Measurements from ENCODE around the gene CLN6.
"Not testable (repeated sequence)": the region's sequence is repeated elsewhere in the genome, so short reads cannot be mapped to it uniquely, and the experiment has no call there.

CLN6 gene

DNA sequence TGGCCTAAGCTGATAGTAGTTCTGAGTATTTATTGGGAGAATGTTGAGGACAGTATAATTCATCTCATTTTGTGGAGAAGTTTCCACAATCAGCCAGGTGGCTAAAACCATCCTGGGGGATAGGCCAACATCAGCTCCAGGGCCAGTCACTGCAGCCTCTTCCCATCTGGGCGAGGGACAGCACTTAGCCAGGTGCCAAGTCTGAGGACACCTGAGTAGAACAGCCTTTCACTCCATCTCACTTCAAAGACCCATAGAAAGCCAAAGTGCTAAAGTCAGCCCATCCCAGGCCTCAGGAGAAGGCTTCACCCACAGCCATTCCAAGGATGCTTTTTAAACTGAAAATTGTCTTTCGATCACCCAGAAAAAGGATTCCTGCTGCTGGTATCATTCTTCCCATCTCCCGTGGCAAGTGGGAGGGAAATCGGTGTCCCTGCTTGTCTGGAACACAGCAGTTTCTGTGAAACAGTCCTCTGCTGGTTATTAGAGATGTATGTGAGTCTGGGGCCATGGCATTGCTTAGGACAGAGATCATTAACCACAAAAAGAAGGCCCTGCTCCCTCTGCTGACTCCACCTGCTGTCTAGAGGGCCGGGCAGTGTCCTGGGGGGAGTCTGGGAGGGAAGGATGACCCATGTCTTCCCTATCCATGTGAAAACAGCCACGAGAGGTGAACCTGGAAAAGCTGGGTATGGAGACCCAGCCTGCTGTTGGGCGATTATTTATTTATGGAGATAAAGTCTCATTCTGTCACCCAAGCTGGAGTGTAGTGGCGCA lies 34.0 kb downstream of the CLN6 start:
- in situ Hi-C loops (cut with HindIII; ENCODE audit: low sequenced_read_pairs), result no loop called here

DNA sequence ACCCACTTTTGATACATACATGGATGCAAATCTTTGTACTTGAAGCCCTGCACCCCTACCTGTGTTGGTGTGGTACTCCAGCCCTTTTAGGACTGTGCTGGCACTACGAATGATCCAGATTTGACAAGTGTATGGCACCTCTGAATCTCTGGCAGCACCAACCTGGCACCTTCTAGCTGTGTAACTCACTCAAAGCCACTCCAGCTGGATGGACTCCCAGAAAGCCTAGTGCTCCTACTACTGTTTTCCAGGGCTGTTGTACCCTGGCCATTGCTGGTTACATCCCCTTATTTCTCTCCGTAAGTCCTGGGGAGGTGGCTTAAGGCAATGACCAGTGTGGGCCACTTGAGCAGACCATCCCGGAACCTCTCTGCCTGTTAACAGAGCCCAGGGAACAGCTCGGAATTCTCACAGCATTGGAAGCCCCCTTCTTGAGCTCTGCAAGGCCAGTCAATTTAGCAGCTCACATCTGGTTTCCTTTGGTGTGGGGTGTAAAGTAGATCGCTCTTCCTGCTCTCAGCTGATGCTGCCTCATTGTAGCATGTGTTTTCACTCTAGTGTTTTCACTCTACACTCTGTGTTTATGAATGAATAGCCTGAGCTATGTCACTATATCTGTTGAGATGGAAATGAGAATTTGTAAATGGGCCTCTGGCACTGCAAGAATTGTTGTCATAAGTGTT lies 36.6 kb downstream of the CLN6 start:
- in situ Hi-C loops (cut with HindIII; ENCODE audit: low sequenced_read_pairs), result no loop called here

DNA sequence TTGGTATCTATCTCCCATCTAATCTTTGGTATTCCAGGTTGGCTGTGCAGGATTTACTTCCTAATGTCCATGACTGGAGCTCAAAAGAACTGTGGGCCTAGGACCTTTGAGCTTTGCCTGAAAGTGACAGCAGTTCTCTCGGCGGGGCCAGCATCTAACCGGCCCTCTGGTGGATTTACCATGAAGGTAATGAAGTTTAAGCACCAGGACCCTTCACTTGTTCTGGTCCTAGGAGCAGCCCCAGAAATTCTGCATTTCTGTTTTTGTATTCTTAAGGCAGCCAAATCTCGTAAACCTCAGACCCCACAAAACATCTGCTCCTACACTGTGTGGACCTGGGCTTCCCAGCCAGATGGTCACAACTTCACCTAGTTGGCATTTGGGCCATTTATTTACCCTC lies 37.4 kb downstream of the CLN6 start:
- in situ Hi-C loops (cut with HindIII; ENCODE audit: low sequenced_read_pairs), result no loop called here

DNA sequence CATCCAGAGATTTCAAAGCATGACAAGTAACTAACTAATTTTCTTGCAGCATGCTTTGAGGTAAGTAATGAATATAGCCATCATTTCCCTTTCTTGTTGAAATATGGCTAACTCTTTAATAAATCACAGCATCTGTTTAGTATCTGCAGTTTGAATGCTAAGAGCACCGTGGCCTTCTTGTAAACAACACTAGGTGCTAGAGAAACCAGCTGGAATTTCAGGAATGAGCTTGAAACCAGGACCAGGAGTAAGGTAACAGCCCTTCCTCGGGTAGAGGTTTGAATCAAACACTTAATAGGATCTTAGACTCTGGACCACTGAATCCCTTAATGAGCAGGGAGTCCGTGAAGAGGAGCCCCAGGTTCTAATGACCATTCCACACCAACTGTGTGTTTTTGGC lies 38.0 kb downstream of the CLN6 start:
- in situ Hi-C loops (cut with HindIII; ENCODE audit: low sequenced_read_pairs), result no loop called here

DNA sequence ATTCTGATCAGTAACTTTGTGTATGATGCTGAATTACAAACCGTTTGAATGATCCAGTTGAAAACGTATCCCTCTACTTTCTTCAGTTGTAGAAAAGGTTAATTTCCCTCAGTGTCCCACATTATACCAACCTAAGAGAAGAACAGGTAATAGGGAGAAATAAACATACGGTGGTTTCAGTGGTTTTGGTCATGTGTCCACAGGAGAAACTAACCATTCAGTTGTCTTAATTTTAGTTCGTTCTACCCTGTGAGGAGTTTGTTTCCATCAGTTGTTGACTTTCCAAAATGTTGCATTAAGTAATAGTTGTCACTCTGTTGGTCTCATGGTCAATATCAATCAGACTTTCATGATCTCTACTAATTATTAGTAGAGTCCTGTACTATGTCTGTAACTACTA lies 39.5 kb downstream of the CLN6 start:
- in situ Hi-C loops (cut with HindIII; ENCODE audit: low sequenced_read_pairs), result no loop called here

DNA sequence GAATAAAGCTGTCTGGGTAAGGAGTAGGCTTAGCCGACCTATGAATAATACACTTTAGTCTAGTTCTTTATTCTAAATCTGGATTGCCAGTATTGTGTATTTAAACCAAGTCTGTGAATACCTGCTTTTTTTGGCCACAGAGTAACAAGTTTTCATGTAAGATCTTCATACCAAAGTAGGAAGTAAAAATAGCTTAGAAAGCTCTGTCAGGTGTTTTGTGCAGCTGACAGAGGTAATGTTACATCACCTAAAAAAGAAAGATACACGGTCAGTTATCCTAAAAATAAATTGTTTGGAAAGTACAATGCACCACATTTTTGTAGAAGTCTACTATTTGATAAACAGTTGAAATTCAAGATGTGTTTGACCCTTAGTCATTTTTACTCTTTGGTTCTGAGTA lies 40.9 kb downstream of the CLN6 start:
- in situ Hi-C loops (cut with HindIII; ENCODE audit: low sequenced_read_pairs), result no loop called here

DNA sequence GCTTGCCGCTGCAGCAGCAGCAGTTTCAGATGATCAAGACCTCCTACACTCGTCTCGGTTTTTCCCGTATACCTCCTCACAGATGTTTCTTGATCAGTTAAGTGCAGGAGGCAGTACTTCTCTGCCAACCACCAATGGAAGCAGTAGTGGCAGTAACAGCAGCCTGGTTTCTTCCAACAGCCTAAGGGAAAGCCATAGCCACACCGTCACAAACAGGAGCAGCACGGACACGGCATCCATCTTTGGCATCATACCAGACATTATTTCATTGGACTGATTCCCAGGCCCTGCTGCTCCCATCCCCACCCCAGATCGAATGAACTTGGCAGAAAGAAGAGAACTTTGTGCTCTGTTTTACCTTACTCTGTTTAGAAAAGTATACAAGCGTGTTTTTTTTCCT lies 42.0 kb downstream of the CLN6 start:
- in situ Hi-C loops (cut with HindIII; ENCODE audit: low sequenced_read_pairs), result no loop called here

DNA sequence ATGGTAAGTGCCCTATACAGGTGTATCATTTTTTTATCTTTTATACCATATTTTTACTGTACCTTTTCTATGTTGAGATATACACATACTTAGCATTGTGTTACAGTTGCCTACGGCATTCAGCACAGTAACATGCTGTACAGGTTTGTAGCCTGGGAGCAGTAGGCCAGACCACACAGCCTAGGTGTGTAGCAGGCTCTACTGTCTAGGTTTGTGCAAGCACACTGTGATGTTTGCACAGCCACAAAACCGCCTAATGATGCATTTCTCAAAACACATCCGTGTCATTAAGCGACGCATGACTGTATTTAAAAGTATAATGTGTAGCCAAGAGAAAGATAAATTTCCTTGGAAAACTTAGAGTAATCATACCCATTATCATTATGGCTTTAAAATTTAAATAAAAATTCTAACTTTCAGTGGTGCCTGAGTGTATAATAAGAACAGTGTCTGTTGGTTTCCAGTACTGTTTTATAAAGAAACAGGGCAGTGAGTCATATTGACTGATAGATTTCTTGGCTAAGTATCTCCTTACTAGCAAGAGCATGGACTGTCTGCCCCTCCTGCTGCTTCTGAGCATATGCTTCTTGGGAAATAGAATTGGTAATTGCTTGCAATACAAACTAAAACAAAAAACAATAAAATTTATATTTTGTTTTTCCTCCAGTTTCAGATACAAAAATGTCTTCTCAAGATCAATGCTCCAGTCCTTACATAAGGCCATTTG lies 42.7 kb downstream of the CLN6 start:
- in situ Hi-C loops (cut with HindIII; ENCODE audit: low sequenced_read_pairs), result no loop called here

DNA sequence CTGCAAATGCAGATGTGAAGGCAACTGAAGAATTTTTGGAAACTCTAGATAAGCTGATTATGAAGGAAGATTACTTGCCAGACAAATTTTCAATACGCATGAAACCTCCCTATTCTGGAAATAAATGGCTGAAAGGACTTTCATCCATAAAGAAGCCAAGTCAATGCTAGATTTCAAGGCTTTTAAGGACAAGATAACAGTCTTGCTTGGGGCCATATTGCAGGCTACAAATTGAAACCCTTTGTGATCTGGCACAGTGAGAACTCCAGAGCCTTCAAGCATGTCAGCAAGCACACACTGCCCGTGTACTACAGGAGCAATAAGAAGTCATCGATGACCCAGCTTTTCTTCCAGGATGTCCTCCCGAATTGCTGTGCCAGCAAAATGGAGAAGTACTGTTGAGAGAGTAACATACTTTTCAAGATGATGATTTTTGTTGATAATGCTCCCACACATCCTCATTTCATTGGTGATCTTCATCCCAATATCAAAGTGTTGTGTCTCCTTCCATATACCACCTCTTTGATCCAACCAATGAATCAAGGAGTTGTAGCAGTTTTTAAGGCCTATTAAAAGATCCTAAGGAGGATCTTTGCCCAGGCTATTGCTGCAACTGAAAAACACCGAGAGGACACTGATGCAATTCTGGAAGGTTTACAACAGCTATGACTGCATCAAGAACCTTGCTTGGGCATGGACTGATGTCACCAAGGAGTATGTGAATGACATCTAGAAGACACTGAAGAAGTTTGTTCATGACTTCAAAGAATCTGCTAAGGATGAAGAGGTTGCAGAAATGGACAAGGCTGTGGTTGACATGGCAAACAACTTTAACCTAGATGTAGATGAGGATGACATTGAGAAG lies 44.7 kb downstream of the CLN6 start:
- in situ Hi-C loops (cut with HindIII; ENCODE audit: low sequenced_read_pairs), result no loop called here

DNA sequence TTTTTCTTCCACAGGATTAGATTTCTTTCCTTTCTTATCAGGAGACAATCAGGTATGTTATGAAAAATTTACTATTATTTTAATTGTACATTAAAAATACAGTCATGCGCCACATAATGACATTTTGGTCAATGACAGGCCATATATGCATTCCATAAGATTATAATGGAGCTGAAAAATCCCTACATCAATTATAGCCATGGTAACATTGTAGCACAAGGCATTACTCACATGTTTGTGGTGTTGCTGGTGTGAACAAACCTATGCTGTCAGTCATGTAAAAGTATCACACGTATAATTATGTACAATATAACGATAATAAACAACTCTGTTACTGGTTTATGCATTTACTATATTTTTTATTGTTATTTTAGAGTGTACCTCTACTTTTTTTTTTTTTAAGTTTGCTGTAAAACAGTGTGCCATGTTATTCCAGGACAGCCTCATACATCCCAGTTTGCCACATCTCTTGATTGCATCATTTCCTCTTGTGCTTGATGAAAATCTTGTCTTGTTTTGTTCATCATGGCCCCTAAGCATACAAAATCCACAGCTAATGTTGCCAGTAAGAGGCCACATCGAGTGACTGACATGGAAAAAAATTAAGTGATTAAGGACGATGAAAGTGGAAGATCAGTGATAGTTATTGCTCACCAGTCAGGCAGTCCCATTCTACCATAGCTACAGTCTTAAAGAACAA lies 45.8 kb downstream of the CLN6 start:
- in situ Hi-C loops (cut with HindIII; ENCODE audit: low sequenced_read_pairs), result no loop called here

DNA sequence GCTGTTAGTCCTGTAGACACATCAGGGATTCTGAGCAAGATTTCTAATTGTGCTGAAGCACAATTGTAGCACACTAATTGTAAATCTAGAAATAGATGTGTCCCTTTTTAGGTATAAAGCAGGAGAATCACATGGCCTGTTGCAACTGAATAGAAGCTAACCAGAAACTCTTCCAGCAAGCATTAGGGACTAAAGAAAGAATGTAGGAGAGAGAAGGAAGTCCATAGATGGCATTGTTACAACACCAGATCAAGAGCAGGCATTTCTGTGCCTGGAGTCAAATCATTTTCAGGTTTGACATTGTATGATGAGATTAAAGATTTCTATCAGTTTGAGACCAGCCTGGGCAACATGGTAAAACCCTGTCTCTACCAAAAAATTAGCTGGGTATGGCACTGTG lies 51.8 kb downstream of the CLN6 start:
- in situ Hi-C loops (cut with HindIII; ENCODE audit: low sequenced_read_pairs), result no loop called here

DNA sequence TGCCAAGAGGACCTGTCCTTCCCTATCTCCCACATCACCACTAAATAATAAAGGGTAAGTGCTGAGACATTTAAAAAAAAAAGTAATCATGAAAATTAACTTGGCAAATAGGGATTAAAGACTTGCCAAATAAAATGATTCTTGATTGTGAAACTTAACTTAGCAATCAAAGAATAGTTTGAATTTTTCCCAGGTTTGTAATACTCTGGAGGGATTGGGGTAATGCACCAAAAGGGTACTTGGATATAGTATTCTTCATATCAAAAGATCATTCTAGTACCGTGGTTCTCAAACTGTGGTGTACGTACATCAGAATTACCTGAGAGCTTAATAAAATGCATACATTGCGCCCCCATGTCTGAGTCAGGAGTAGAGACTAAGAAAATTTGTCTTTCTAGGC lies 52.9 kb downstream of the CLN6 start:
- in situ Hi-C loops (cut with HindIII; ENCODE audit: low sequenced_read_pairs), result no loop called here

DNA sequence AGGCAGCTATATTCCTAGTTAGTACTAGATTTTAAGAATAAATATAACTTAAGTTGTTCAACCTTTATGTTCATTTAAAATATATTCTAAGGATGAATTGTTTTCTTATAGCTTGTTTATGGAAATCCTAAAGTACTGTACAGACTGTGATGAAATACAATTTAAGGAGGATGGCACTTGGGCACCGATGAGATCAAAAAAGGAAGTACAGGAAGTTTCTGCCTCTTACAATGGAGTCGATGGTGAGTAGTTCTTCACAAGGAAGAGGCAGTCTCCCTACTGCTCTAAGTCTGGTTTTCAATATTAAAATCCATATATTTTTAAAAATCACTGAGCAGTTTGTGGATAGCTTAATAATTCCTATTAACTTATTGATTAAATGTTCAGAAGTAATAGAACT lies 54.0 kb downstream of the CLN6 start:
- in situ Hi-C loops (cut with HindIII; ENCODE audit: low sequenced_read_pairs), result no loop called here

DNA sequence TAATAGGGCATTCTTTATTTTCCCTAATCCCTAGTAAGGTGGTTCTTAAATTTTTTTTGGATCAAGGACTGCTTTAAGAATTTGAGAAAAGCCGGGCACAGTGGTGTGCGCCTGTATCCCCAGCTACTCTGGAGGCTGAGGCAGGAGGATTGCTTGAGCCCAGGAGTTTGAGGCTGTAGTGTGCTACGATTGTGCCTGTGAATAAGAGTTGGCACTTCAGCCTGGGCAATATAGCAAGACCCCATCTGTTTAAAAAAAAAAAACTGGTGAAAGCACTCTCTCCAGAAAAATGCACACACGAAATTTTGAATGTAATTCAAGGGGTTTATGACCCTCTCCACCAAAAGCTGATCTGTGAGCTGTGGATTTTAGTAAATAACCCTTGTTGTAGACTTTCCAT lies 56.4 kb downstream of the CLN6 start:
- in situ Hi-C loops (cut with HindIII; ENCODE audit: low sequenced_read_pairs), result no loop called here

DNA sequence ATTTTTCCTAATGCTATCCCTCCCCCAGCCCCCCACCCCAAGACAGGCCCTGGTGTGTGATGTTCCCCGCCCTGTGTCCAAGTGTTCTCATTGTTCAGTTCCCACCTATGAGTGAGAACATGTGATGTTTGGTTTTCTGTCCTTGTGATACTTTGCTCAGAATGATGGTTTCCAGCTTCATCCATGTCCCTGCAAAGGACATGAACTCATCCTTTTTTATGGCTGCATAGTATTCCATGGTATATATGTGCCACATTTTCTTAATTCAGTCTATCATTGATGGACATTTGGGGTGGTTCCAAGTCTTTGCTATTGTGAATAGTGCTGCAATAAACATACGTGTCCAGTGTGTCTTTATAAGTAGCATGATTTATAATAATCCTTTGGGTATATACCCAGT lies 57.5 kb downstream of the CLN6 start:
- in situ Hi-C loops (cut with HindIII; ENCODE audit: low sequenced_read_pairs), result not testable (repeated sequence)

DNA sequence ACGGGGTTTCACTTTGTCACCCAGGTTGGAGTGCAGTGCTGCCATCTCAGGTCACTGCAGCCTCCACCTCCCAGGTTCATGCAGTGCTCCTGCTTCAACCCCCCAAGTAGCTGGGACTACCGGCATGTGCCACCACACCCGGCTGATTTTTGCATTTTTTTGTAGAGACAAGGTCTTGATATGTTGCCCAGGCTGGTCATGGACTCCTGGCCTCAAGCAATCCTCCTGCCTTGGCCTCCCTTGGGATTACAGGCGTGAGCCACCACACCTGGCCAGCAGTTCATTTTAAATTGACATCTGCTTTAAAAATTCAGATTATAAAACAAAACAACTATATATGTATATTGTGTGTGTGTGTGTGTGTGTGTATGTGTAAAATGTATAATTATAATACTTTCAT lies 62.7 kb downstream of the CLN6 start:
- in situ Hi-C loops (cut with HindIII; ENCODE audit: low sequenced_read_pairs), result no loop called here

DNA sequence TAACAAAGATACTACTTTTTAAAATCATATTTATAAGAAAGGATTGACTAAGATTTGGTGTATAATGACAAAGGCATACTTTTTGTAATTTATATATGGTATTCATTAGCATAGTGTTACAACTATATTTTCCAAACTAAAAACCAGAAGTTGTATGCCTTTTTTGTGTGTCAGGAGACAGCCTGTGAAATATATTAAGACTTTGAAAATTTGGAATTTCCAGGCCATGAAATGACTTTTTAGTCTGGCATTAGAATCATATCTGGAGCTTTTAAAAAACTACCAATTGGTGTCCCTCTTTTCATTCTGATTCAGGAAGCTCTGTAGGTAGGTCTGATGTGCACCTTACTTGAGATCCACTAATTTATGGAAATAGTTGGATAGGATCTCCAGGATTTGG lies 66.3 kb downstream of the CLN6 start:
- in situ Hi-C loops (cut with HindIII; ENCODE audit: low sequenced_read_pairs), result no loop called here

DNA sequence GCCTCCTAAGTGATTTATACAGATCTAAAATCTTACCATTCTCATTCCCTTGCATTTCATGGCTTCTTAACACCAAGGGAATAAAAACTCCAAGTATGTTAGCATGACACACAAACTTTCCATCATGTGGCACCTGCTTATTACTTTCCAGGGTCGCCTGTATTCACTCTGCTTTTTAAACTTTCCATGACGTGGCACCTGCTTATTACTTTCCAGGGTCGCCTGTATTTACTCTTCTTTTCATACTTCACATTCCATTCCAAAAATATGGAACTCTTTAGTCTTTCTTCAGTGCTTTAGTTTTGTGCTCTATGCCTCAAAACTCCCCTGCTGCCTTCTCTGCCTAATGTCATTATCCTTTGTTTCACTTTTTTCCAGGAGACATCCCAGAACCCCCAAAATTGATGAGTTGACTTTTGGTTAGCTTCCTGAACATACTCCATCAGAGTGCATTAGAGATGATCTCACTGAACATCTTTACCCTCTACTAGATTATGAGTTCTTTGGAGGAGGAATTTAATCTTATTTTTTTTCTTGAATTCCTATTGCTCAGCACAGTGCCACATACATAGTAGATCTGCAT lies 71.4 kb downstream of the CLN6 start:
- in situ Hi-C loops (cut with HindIII; ENCODE audit: low sequenced_read_pairs), result no loop called here

DNA sequence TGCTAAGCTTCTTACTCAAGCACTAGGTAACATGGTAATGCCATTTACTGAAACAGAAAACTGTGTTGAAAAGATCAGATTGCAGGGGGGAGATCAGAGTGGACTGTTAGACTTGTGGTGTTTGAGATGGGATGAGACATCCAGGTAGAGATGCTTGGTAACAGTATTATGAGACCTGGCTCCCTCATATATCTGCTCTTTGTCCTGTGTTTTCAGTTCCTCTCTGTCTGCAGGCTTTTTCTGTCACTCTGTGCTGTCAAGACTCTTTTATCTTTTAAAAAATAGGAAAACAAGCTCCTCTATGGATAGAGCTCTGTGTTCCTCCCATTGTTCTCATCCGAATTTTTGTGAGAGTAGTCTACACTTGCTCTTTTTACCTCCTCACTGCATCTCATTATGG lies 72.5 kb downstream of the CLN6 start:
- in situ Hi-C loops (cut with HindIII; ENCODE audit: low sequenced_read_pairs), result no loop called here
